ENCODE data around the gene AHNAK2.

The AHNAK2 gene

DNA sequence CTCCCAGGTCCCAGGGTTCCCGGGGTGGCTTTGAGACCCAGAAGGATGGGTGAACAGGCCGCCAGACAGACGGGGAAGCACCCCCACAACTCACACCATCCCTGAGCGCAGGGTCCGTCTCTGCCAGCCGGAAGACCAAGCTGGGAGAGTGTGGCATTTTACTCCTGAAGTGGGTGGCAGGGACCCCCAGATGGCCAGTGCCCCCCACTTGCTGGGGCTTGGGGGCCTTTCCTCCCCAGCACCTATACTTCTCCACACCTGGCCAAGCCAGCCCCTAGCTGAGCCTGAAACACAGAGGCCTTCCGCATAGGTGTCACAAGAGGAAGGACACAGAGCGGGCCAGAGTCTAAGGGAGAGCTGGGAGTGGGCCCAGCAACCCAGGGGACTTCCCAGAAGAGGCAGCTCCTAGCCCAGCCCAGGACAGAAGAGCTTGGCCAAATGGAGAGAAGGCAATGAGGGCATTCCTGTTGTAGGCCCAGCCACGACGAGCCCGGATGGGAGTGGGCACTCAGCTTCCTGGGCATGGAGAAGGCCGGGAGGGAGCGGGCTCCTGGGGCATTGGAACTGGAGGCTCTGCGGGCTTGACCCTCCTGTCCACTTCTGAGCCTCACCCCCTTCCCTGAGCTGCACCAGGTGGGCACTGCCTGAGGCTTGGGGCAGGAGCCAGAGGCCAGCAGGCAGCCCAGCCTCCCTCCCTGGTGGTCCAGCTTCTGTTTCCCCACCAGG lies 3.3 kb downstream of the AHNAK2 start:
- H3K27me3 ChIP-seq (ENCODE audit: low read depth, low read length): no peaks in the 10 kb centered on the region
- no peaks in the 10 kb centered on the region for H3K36me3 ChIP-seq (ENCODE audit: control insufficient read depth in 1 of 2, insufficient read depth in 2 of 2, low read length in 2 of 2)
- peak overlapping the region; percentile 6 for H3K27ac ChIP-seq (ENCODE audit: low read length)
- H3K4me1 ChIP-seq (ENCODE audit: control insufficient read depth in 1 of 2, insufficient read depth in 2 of 2, low read length in 2 of 2): peaks cover 24 to 79% of the 10 kb centered on the region in 2 donors
- no peak overlapping the region for H3K4me3 ChIP-seq (ENCODE audit: low read depth in 1 of 2, low read length in 2 of 2)
- H3K9me3 ChIP-seq (ENCODE audit: control insufficient read depth in 1 of 2, low read length in 2 of 2): no peaks in the 10 kb centered on the region

DNA sequence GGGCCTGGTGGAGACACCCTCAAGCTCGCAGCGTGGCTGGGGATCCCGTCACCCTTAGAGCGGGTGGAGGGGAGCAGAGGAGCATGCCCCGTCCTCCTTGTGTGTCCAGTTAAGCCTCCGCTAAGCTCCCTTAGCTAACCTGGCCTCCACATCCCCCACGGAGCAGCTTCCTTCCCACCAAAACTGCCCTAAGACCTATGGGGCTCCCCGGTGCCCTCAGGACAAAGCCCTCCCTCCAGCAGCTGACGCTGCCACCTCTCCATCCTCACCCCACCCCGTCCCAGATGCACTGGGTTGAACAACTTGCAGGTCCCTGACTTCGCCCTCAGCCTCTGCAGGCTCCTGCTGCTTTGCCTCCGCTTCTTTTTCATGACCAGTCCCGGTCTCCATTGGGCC lies 4.0 kb downstream of the AHNAK2 start:
- Histone ChIP-seq H3K27me3 (ENCODE audit: low read depth, low read length) (no peaks in the 10 kb centered on the region), H3K4me3 (ENCODE audit: low read depth in 1 of 2, low read length in 2 of 2) (peak overlapping the region in 1 of 2 donors; percentile 41), H3K27ac (ENCODE audit: low read length) (peak overlapping the region; percentile 6), H3K4me1 (ENCODE audit: control insufficient read depth in 1 of 2, insufficient read depth in 2 of 2, low read length in 2 of 2) (peaks cover 24 to 84% of the 10 kb centered on the region in 2 donors), H3K9me3 (ENCODE audit: control insufficient read depth in 1 of 2, low read length in 2 of 2) (no peaks in the 10 kb centered on the region), H3K36me3 (ENCODE audit: control insufficient read depth in 1 of 2, insufficient read depth in 2 of 2, low read length in 2 of 2) (no peaks in the 10 kb centered on the region)

DNA sequence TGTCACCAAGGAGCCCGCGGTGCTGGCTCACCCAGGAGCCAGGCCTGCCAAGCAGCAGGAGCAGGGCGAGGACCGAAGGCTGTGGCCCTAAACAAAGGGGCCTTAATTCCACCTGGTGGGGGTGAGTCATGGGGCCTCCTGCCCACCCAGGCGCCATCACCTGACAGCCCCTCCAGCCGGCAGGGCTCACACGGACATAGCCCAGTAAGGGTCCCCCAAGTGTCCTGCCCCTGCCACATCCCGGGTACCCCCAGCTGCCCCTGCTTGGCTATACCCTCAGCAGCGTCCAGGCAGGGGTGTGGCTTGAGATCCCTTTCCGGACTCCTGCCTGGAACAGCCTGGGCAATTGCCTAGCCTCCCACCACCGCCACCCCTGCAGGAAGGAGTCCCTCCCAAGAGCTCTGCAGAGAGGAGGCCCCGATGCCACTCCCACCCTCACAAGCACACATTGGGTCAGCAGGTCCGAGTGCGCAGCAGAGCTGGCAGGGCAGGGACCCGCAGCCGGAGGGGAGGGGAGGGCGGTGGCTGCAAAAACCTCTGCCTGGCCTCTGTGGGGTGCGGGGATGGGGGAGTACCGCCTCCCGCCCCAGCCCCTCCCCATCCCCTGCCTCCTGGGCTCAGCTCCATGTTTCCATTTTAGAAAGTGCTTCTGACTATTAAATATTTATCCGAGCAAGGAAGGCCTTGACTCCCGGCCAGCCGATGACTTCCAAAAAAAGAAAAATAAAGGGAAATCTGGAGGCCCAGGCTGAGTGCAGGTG lies 4.6 kb downstream of the AHNAK2 start:
- Histone ChIP-seq H3K36me3 (ENCODE audit: control insufficient read depth in 1 of 2, insufficient read depth in 2 of 2, low read length in 2 of 2) (no peaks in the 10 kb centered on the region), H3K9me3 (ENCODE audit: control insufficient read depth in 1 of 2, low read length in 2 of 2) (no peaks in the 10 kb centered on the region), H3K4me3 (ENCODE audit: low read depth in 1 of 2, low read length in 2 of 2) (peak overlapping the region in 1 of 2 donors; percentile 41), H3K4me1 (ENCODE audit: control insufficient read depth in 1 of 2, insufficient read depth in 2 of 2, low read length in 2 of 2) (peaks cover 25 to 84% of the 10 kb centered on the region in 2 donors), H3K27ac (ENCODE audit: low read length) (peak overlapping the region; percentile 83), H3K27me3 (ENCODE audit: low read depth, low read length) (no peaks in the 10 kb centered on the region)

DNA sequence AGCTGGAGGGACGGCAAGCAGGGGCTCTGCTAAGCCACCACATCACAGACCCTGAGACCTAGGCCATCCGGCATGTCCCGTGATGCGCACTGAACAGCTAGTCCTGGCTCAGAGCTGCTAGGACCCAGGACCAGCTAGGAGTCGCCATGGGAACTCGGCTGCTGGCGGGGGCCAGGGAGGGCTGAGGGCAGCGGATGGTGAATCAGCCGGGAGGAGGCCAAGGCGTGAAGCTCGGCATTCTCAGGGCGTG lies 5.1 kb downstream of the AHNAK2 start:
- Histone ChIP-seq H3K27ac (ENCODE audit: low read length) (peak overlapping the region; percentile 83), H3K4me1 (ENCODE audit: control insufficient read depth in 1 of 2, insufficient read depth in 2 of 2, low read length in 2 of 2) (peaks cover 29 to 87% of the 10 kb centered on the region in 2 donors), H3K27me3 (ENCODE audit: low read depth, low read length) (no peaks in the 10 kb centered on the region), H3K9me3 (ENCODE audit: control insufficient read depth in 1 of 2, low read length in 2 of 2) (no peaks in the 10 kb centered on the region), H3K36me3 (ENCODE audit: control insufficient read depth in 1 of 2, insufficient read depth in 2 of 2, low read length in 2 of 2) (no peaks in the 10 kb centered on the region), H3K4me3 (ENCODE audit: low read depth in 1 of 2, low read length in 2 of 2) (peak overlapping the region in 1 of 2 donors; percentile 41)

DNA sequence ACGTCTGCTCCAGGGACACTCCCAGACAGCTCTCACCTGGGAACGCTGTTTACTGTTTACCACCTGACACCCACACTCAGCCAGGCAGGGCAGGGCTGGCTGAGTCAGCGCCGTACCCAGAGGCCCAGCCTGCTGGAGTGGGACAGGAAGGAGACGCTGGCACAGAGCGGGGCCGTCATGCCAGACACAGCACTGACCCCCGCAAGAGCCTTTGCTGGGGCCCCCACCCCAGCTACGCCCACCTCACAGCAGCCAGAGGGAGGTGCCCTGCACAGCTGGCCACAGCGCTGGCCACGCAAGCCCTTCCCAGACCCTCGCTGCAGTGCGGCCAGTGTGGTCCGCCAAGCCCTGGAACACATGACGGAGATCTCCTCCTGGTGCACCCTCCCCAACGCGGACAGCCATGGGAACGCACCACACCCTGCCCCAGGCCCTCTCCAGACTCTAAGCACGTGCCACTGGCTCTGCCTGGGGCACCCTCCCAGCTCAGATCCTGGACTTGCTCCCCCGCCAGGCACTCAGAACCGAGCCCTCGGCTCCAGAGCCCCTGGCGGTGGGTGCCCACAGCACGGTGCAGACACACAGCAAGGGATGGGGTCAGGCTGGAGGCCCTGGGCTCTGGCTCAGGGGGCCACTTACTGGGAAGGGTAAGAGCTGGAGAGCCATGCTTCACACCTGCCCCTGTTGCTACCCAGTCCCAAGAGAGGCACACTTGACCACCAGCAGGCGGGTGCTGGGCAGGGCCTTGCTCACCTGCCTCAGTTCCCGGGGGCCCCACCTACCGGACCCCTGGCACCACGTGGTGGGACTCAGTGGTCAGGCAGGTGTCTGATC lies 5.7 kb downstream of the AHNAK2 start:
- peak overlapping the region in 1 of 2 donors; percentile 5 for H3K4me3 ChIP-seq (ENCODE audit: low read depth in 1 of 2, low read length in 2 of 2)
- H3K4me1 ChIP-seq (ENCODE audit: control insufficient read depth in 1 of 2, insufficient read depth in 2 of 2, low read length in 2 of 2): peaks cover 29 to 89% of the 10 kb centered on the region in 2 donors
- H3K9me3 ChIP-seq (ENCODE audit: control insufficient read depth in 1 of 2, low read length in 2 of 2): no peaks in the 10 kb centered on the region
- no peaks in the 10 kb centered on the region for H3K27me3 ChIP-seq (ENCODE audit: low read depth, low read length)
- no peaks in the 10 kb centered on the region for H3K36me3 ChIP-seq (ENCODE audit: control insufficient read depth in 1 of 2, insufficient read depth in 2 of 2, low read length in 2 of 2)
- peak overlapping the region; percentile 83 for H3K27ac ChIP-seq (ENCODE audit: low read length)

DNA sequence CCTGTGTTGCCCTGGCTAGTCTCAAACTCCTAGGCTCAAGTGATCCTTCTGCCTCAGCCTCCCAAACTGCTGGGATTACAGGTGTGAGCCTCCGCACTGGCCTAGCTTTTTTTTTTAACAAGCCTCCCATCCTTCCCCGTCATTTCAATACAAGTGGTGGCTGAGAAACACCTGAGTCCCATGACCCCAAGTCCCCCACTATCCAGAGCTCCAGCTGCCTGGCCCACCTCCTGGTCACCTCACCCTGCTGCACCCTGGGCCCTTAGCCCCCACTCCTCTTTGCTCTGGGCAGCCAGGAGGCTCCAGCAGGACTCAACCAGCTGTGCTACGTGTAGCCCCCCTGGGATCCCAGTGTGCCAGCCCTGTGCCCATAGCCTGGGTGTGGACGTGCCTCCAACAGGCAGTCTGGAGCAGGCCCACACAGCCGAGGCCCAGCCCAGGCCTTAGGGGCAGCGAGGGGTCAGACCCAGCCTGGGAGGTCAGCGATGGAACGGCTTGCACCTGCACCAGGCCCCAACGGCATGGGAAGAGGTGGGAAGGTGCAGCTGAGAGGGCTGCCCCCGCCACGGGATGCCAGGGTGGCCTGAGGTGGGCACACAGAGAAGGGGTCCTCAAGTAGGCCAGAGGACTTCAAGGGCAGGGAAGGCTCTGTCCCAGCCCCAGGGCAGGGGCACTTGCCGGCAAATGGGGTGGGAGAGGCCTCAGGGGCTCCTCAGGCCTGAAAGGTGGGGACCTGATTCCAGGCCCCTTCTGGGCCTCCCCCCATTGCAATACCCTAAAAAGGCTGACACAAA lies 6.5 kb downstream of the AHNAK2 start:
- peak overlapping the region in 1 of 2 donors; percentile 5 for H3K4me3 ChIP-seq (ENCODE audit: low read depth in 1 of 2, low read length in 2 of 2)
- H3K27ac ChIP-seq (ENCODE audit: low read length): peak overlapping the region; percentile 56
- H3K9me3 ChIP-seq (ENCODE audit: control insufficient read depth in 1 of 2, low read length in 2 of 2): no peaks in the 10 kb centered on the region
- no peaks in the 10 kb centered on the region for H3K36me3 ChIP-seq (ENCODE audit: control insufficient read depth in 1 of 2, insufficient read depth in 2 of 2, low read length in 2 of 2)
- H3K27me3 ChIP-seq (ENCODE audit: low read depth, low read length): no peaks in the 10 kb centered on the region
- H3K4me1 ChIP-seq (ENCODE audit: control insufficient read depth in 1 of 2, insufficient read depth in 2 of 2, low read length in 2 of 2): peaks cover 29 to 89% of the 10 kb centered on the region in 2 donors

DNA sequence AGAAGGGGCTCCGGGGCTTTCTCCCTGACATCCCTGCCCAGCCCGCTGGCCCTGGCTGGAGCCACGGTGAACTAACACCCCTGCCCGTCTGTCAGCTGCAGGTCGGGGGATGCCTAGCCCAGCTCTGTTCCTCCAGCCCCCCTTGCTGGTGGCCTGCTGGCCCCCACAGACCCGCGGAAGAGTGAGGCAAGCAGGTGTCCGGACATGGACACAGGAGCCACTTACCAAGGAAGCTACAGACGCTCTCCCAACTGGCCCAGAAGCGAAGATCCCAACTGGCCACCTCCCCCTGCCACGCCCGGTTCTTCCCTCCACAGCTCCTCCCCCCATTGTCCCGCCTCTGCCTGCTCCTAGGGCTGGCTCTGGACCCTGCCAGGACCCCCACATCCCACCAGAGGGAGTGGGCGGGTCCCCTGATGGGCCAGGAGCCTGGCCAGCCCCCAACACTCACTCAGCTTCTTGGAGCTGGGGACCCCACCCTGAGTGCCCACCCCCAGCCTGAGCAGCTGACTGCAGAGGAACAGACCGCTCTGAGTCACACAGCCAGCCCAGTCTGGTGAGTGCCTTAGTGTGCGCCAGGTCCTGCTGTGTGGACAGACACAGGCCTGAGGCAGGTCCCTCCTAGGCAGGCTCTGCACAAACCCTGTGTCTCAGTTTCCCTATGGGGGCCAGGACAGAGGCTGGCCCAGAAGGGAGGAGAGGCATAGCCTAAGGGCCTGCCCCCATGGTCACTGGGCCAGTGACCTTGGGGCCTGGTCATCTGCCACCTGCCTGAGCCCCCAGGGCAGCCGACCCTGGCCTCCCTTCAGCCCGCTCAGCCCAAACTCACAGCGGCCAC lies 7.7 kb downstream of the AHNAK2 start:
- H3K4me1 ChIP-seq (ENCODE audit: control insufficient read depth in 1 of 2, insufficient read depth in 2 of 2, low read length in 2 of 2): peaks cover 27 to 85% of the 10 kb centered on the region in 2 donors

DNA sequence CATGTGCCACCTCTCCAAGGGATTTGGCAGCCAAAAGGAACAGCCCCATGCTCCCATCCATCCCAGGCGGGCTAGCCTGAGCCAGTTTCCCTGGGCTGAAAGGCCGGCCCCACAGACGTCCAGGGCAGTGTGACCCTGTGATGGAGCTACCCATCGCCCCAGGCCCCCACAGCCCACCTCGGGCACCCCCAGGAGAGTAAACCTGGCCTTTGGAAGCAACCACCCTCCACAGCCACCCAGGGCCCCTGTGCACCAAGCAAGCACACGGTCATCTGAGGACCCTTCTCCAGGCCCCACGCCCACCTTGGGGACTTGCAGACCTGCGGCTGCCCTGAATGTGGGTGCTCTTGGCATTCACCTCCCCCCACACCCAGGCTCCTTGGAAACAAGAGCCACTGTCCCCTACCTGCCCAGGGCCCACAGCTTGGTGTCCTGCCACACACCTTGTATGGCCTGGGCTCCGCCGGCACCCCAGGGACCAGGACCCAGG lies 8.4 kb downstream of the AHNAK2 start:
- Histone ChIP-seq H3K27ac (ENCODE audit: low read length) (peak overlapping the region; percentile 51), H3K4me3 (ENCODE audit: low read depth in 1 of 2, low read length in 2 of 2) (peak overlapping the region in 1 of 2 donors; percentile 73), H3K9me3 (ENCODE audit: control insufficient read depth in 1 of 2, low read length in 2 of 2) (no peaks in the 10 kb centered on the region), H3K36me3 (ENCODE audit: control insufficient read depth in 1 of 2, insufficient read depth in 2 of 2, low read length in 2 of 2) (no peaks in the 10 kb centered on the region), H3K27me3 (ENCODE audit: low read depth, low read length) (no peaks in the 10 kb centered on the region), H3K4me1 (ENCODE audit: control insufficient read depth in 1 of 2, insufficient read depth in 2 of 2, low read length in 2 of 2) (peaks cover 24 to 78% of the 10 kb centered on the region in 2 donors)

More for the DNA sequence above, 7.7 kb downstream of the AHNAK2 start:
- H3K27me3 ChIP-seq (ENCODE audit: low read depth, low read length): no peaks in the 10 kb centered on the region
- H3K4me3 ChIP-seq (ENCODE audit: low read depth in 1 of 2, low read length in 2 of 2): peak overlapping the region in 1 of 2 donors; percentile 73
- no peaks in the 10 kb centered on the region for H3K9me3 ChIP-seq (ENCODE audit: control insufficient read depth in 1 of 2, low read length in 2 of 2)
- H3K36me3 ChIP-seq (ENCODE audit: control insufficient read depth in 1 of 2, insufficient read depth in 2 of 2, low read length in 2 of 2): no peaks in the 10 kb centered on the region
- H3K27ac ChIP-seq (ENCODE audit: low read length): peak overlapping the region; percentile 51

DNA sequence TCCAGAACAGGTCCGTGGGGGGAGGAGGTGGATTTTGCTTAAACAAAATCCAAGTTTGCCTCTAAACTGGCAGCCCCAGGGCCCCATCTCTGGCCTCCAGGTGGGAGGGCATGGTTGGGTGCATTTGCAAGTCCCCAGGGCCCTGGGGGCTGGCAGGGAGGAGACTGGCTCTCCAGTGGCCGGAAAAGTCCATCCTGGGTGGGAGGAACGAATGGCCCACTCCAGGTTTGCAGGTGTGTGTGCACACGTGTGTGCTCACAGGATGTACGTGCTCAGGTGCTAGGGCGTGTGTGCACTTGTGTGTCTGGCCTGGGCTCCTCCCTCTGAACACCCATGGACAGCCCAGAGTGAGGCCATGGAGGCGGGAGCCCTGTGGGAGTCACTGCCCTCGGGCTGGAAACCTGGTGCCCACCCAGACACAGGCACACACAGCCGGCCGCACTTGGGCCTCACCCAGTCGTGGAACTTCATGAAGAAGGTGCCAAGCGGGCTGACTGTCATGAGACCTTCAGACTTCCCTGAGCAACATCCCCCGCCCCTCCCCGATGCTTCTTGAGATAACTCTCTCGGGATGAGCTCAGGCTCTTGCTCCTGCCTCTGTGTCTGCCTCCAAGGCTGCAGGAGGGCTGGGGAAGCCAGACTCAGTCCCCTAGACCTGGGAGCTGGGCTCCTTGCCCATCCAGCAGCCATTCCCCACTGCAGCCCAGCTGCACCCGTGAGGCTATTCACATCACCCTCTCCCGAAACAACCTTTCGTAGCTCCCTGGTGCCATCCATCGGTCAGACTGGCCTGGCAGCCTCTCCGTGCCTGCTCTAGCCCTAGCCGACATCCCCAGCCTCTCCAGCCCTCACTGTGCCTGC lies 9.4 kb downstream of the AHNAK2 start:
- Histone ChIP-seq H3K9me3 (ENCODE audit: control insufficient read depth in 1 of 2, low read length in 2 of 2) (no peaks in the 10 kb centered on the region), H3K4me3 (ENCODE audit: low read depth in 1 of 2, low read length in 2 of 2) (peak overlapping the region; percentile 42 to 73), H3K4me1 (ENCODE audit: control insufficient read depth in 1 of 2, insufficient read depth in 2 of 2, low read length in 2 of 2) (peaks cover 17 to 69% of the 10 kb centered on the region in 2 donors), H3K36me3 (ENCODE audit: control insufficient read depth in 1 of 2, insufficient read depth in 2 of 2, low read length in 2 of 2) (no peaks in the 10 kb centered on the region), H3K27me3 (ENCODE audit: low read depth, low read length) (no peaks in the 10 kb centered on the region), H3K27ac (ENCODE audit: low read length) (peak overlapping the region; percentile 23)

All from muscle layer of duodenum (tissue), 2 donors.